Neural crest cell (in vitro differentiated cells): ENCODE measurements around the gene PPT2. TPM values are rescaled to one million over a fixed set of nuclear protein-coding genes. Genes with fewer than 3 reads are reported as not detected.

Experiments
- DNase-seq: peaks from one replicate; pipeline ENCODE4 v3.0.0; 2021; ENCODE audit warnings: low read depth, mixed read lengths, low spot score
- H3K27ac Mint-ChIP-seq: one replicate; pipeline ENCODE4 v1.8.0; 2021; ENCODE audit warnings: mild to moderate bottlenecking, mixed read lengths; ENCODE audit not compliant: unreplicated experiment
- H3K27me3 Mint-ChIP-seq: 2 replicates; pipeline ENCODE4 v1.8.0; 2021; ENCODE audit warnings: low read depth, mild to moderate bottlenecking, mixed read lengths
- H3K36me3 Mint-ChIP-seq: 2 replicates; pipeline ENCODE4 v1.8.0; 2021; ENCODE audit warnings: low read depth, mild to moderate bottlenecking, mixed read lengths
- H3K4me1 Mint-ChIP-seq: 2 replicates; pipeline ENCODE4 v1.8.0; 2021; ENCODE audit warnings: mixed read lengths
- H3K4me3 Mint-ChIP-seq: one replicate; pipeline ENCODE4 v1.8.0; 2021; ENCODE audit warnings: mild to moderate bottlenecking, mixed read lengths
- H3K9me3 Mint-ChIP-seq: 2 replicates; pipeline ENCODE4 v1.8.0; 2021; ENCODE audit warnings: mixed read lengths
- CTCF ChIP-seq: fragments of 200-600 bp; sonication (generic); conservative IDR thresholded peaks from 2 replicates; pipeline ENCODE4 v1.5.0; 2021; ENCODE audit warnings: antibody characterized with exemption, mild to moderate bottlenecking
- total RNA-seq: library from RNA; stranded (reverse); gene quantifications from 2 replicates; pipeline ENCODE4 v1.2.1, GENCODE V29; 2021

PPT2 gene
- total RNA-seq, 1 donor from 2014 or later: 60.9 TPM

- DNase-seq: no peak
- no peak overlapping the region for H3K27ac Mint-ChIP-seq
- peaks cover 59% of the 10 kb centered on the region for H3K4me1 Mint-ChIP-seq
- peaks cover 3% of the 10 kb centered on the region for H3K36me3 Mint-ChIP-seq
- peak overlapping the region; percentile 54 for H3K4me3 Mint-ChIP-seq
- H3K9me3 Mint-ChIP-seq: no peaks in the 10 kb centered on the region
- TF ChIP-seq CTCF: no peak
- no peaks in the 10 kb centered on the region for H3K27me3 Mint-ChIP-seq
Measured at GRCh38 chr6:32151181-32151862, 2.6 kb upstream of the PPT2 start.

- peaks cover 3% of the 10 kb centered on the region for H3K36me3 Mint-ChIP-seq
- no peaks in the 10 kb centered on the region for H3K27me3 Mint-ChIP-seq
- no peak for DNase-seq
- H3K4me1 Mint-ChIP-seq: peaks cover 53% of the 10 kb centered on the region
- TF ChIP-seq CTCF: no peak
- H3K9me3 Mint-ChIP-seq: no peaks in the 10 kb centered on the region
- peak within 1 kb of the TSS; percentile 100 for H3K4me3 Mint-ChIP-seq
- peak within 1 kb of the TSS; percentile 97 for H3K27ac Mint-ChIP-seq
Measured at GRCh38 chr6:32151863-32152768, 1.8 kb upstream of the PPT2 start, which contains the start of gene PRRT1. TSS of gene PRRT1 (minus strand) at chr6:32151939. CDS start at chr6:32151827, 112 bp downstream.

GRCh38 chr6:32152769-32153563 is 975 bp upstream of the PPT2 start:
- Mint-ChIP-seq H3K27me3 (no peaks in the 10 kb centered on the region), H3K27ac (peak overlapping the region; percentile 97), H3K4me1 (peaks cover 47% of the 10 kb centered on the region), H3K4me3 (peak overlapping the region; percentile 100), H3K36me3 (peaks cover 10% of the 10 kb centered on the region), H3K9me3 (no peaks in the 10 kb centered on the region)
- no peak for TF ChIP-seq CTCF
- peak; percentile 32 for DNase-seq

- Mint-ChIP-seq H3K27me3 (no peaks in the 10 kb centered on the region), H3K4me1 (peaks cover 46% of the 10 kb centered on the region), H3K36me3 (peaks cover 14% of the 10 kb centered on the region), H3K4me3 (peak overlapping the region; percentile 100), H3K27ac (peak overlapping the region; percentile 100), H3K9me3 (no peaks in the 10 kb centered on the region)
- TF ChIP-seq CTCF: peak; percentile 67
- DNase-seq: peak; percentile 41
Measured at GRCh38 chr6:32154514-32155161, 697 bp downstream of the PPT2 start.

GRCh38 chr6:32156891-32157290 is 3.0 kb downstream of the PPT2 start:
- no peak for DNase-seq
- Mint-ChIP-seq H3K4me1 (peaks cover 37% of the 10 kb centered on the region), H3K4me3 (no peak overlapping the region), H3K27ac (no peak overlapping the region), H3K27me3 (no peaks in the 10 kb centered on the region), H3K36me3 (peaks cover 14% of the 10 kb centered on the region), H3K9me3 (no peaks in the 10 kb centered on the region)
- TF ChIP-seq CTCF: no peak
